Lower leg skin (tissue), 3 donors: ENCODE results near the gene CCDC15.

Source experiments
- POLR2A ChIP-seq, 2 donors: fragments of 450-650 bp; IDR thresholded peaks; one replicate each; pipeline ENCODE4 v1.6.1; 2016 to 2017; ENCODE audit warnings: antibody characterized with exemption in 2 of 2, mild to moderate bottlenecking in 1 of 2, moderate library complexity in 1 of 2
- TF ChIP-seq, protein P1 (sequence below), 3 donors: fragments of 450-650 bp; IDR thresholded peaks; one replicate each; pipeline ENCODE4 v1.5.1; 2016; ENCODE audit warnings: antibody characterized with exemption in 3 of 3, mild to moderate bottlenecking in 3 of 3, moderate library complexity in 2 of 3

DNA sequence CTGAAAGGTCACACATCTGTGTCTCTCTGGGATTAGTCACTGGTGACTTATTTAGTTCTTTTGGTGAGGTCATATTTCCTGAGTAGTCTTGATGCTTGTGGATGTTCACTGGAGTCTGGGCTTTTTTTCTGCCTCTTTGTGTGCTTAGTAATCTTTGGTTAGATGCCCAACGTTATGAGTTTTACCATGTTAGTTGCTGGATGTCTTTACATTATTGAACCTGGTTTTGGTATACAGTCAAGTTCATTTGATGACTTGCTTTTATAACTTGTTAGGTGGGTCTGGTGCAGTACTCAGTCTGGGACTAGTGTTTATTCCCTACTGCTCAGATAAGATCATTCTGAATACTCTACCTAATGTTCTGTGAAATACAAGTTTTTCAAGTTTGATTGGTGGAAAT is 82.9 kb downstream of the CCDC15 start:
- TF ChIP-seq, protein P1, sequence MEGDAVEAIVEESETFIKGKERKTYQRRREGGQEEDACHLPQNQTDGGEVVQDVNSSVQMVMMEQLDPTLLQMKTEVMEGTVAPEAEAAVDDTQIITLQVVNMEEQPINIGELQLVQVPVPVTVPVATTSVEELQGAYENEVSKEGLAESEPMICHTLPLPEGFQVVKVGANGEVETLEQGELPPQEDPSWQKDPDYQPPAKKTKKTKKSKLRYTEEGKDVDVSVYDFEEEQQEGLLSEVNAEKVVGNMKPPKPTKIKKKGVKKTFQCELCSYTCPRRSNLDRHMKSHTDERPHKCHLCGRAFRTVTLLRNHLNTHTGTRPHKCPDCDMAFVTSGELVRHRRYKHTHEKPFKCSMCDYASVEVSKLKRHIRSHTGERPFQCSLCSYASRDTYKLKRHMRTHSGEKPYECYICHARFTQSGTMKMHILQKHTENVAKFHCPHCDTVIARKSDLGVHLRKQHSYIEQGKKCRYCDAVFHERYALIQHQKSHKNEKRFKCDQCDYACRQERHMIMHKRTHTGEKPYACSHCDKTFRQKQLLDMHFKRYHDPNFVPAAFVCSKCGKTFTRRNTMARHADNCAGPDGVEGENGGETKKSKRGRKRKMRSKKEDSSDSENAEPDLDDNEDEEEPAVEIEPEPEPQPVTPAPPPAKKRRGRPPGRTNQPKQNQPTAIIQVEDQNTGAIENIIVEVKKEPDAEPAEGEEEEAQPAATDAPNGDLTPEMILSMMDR (IDR thresholded peaks at IDR 0.05) = no peak
- no peak for TF ChIP-seq POLR2A (IDR thresholded peaks at IDR 0.05)
